WTC11 (cell line): ENCODE data around the gene MANSC1. TPM values are rescaled to one million over a fixed set of nuclear protein-coding genes. Genes with fewer than 3 reads are reported as not detected.
A peak's percentile ranks its signal among the peaks of the same experiment; 100 is the strongest.

Source experiments
- ATAC-seq: fragments of 200-7000 bp; cut with Tn5 transposase; 2 replicates; pipeline ENCODE4 v1.10.0; 2021; ENCODE audit warnings: mild to moderate bottlenecking, moderate library complexity
- CTCF ChIA-PET: fragments of 300-600 bp; sonication (Branson Sonifier 250); formaldehyde crosslinking; loops from one replicate; lab custom pipeline; 2021; ENCODE audit warnings: antibody characterized with exemption; lab: Charles Lee
- POLR2A ChIA-PET: fragments of 350-600 bp; sonication (Branson Sonifier 250); formaldehyde crosslinking; loops from one replicate; lab custom pipeline; 2021; ENCODE audit warnings: antibody characterized with exemption; lab: Charles Lee
- DNase-seq: peaks from one replicate; pipeline ENCODE4 v3.0.0; 2021; ENCODE audit warnings: low spot score
- H3K27ac Mint-ChIP-seq: 2 replicates; pipeline ENCODE4 v1.8.0; 2021; ENCODE audit warnings: mixed read lengths
- H3K27me3 Mint-ChIP-seq: 2 replicates; pipeline ENCODE4 v1.8.0; 2021; ENCODE audit warnings: low read depth, mild to moderate bottlenecking, moderate library complexity, mixed read lengths
- H3K36me3 Mint-ChIP-seq: 2 replicates; pipeline ENCODE4 v1.8.0; 2021; ENCODE audit warnings: mixed read lengths
- H3K4me1 Mint-ChIP-seq: 2 replicates; pipeline ENCODE4 v1.8.0; 2022; ENCODE audit warnings: mixed read lengths
- H3K4me3 Mint-ChIP-seq: 2 replicates; pipeline ENCODE4 v1.8.0; 2021; ENCODE audit warnings: mild to moderate bottlenecking, moderate library complexity, mixed read lengths
- H3K9me3 Mint-ChIP-seq: 2 replicates; pipeline ENCODE4 v1.8.0; 2021; ENCODE audit warnings: mixed read lengths
- ELF4 ChIP-seq: sonication (generic); formaldehyde crosslinking; IDR thresholded peaks from 2 replicates; pipeline ENCODE4 v1.8.1; 2022; ENCODE audit warnings: low read depth, mild to moderate bottlenecking, moderate library complexity, missing genetic modification reagents
- ETV6 ChIP-seq: sonication (generic); formaldehyde crosslinking; IDR thresholded peaks from 2 replicates; pipeline ENCODE4 v1.8.1; 2022; ENCODE audit warnings: mild to moderate bottlenecking, missing genetic modification reagents
- FOXP1 ChIP-seq: sonication (generic); formaldehyde crosslinking; IDR thresholded peaks from 2 replicates; pipeline ENCODE4 v1.8.0; 2022; ENCODE audit warnings: missing genetic modification reagents, mild to moderate bottlenecking, moderate library complexity, borderline replicate concordance
- GRHL2 ChIP-seq: fragments of 250-450 bp; sonication (Bioruptor Pico); IDR thresholded peaks from 2 replicates; pipeline ENCODE4 v1.8.0; 2022; ENCODE audit warnings: mild to moderate bottlenecking, moderate library complexity; ENCODE audit not compliant: insufficient replicate concordance, severe bottlenecking
- MYBL2 ChIP-seq: sonication (generic); formaldehyde crosslinking; IDR thresholded peaks from 2 replicates; pipeline ENCODE4 v1.8.1; 2023; ENCODE audit warnings: mild to moderate bottlenecking, moderate library complexity, missing genetic modification reagents
- NFATC4 ChIP-seq: fragments of 250-450 bp; sonication (Bioruptor Pico); IDR thresholded peaks from 2 replicates; pipeline ENCODE4 v1.9.0; 2021; ENCODE audit warnings: mild to moderate bottlenecking
- NR1H2 ChIP-seq: sonication (generic); formaldehyde crosslinking; IDR thresholded peaks from 2 replicates; pipeline ENCODE4 v1.9.0; 2021; ENCODE audit warnings: mild to moderate bottlenecking, moderate library complexity, missing genetic modification reagents
- NR2C2 ChIP-seq: sonication (generic); formaldehyde crosslinking; IDR thresholded peaks from 2 replicates; pipeline ENCODE4 v1.8.0; 2022; ENCODE audit warnings: mild to moderate bottlenecking, missing genetic modification reagents
- OVOL2 ChIP-seq: fragments of 250-450 bp; sonication (Bioruptor Pico); IDR thresholded peaks from 2 replicates; pipeline ENCODE4 v1.9.0; 2021; ENCODE audit warnings: mild to moderate bottlenecking, borderline replicate concordance
- PRRX2 ChIP-seq: fragments of 250-450 bp; sonication (Bioruptor Pico); IDR thresholded peaks from 2 replicates; pipeline ENCODE4 v1.8.0; 2021; ENCODE audit warnings: mild to moderate bottlenecking
- ZNF138 ChIP-seq: sonication (generic); formaldehyde crosslinking; conservative IDR thresholded peaks from 2 replicates; pipeline ENCODE4 v1.8.1; 2022; ENCODE audit warnings: mild to moderate bottlenecking, moderate library complexity, missing genetic modification reagents
- ZNF219 ChIP-seq: sonication (generic); formaldehyde crosslinking; IDR thresholded peaks from 2 replicates; pipeline ENCODE4 v1.8.0; 2023; ENCODE audit warnings: missing genetic modification reagents, mild to moderate bottlenecking, borderline replicate concordance
- ZNF263 ChIP-seq: sonication (generic); formaldehyde crosslinking; IDR thresholded peaks from 2 replicates; pipeline ENCODE4 v1.8.1; 2022; ENCODE audit warnings: low read depth, mild to moderate bottlenecking, moderate library complexity, missing genetic modification reagents
- total RNA-seq: library from RNA; stranded (reverse); gene quantifications from 3 replicates; pipeline ENCODE4 v1.2.3, GENCODE V29; 2021
- TF ChIP-seq, protein P1 (sequence below): sonication (generic); formaldehyde crosslinking; IDR thresholded peaks from 2 replicates; pipeline ENCODE4 v1.8.1; 2023; ENCODE audit warnings: mild to moderate bottlenecking, missing genetic modification reagents, moderate library complexity
- TF ChIP-seq, protein P2 (sequence below): sonication (generic); formaldehyde crosslinking; IDR thresholded peaks from 2 replicates; pipeline ENCODE4 v1.8.0; 2022; ENCODE audit warnings: mild to moderate bottlenecking, missing genetic modification reagents
- TF ChIP-seq, protein P3 (sequence below): fragments of 250-450 bp; sonication (Bioruptor Pico); IDR thresholded peaks from 2 replicates; pipeline ENCODE4 v1.9.0; 2021; ENCODE audit warnings: mild to moderate bottlenecking, borderline replicate concordance
- TF ChIP-seq, protein P4 (sequence below): fragments of 250-450 bp; sonication (Bioruptor Pico); IDR thresholded peaks from 2 replicates; pipeline ENCODE4 v1.9.0; 2021; ENCODE audit warnings: moderate library complexity, mild to moderate bottlenecking, inconsistent platforms, borderline replicate concordance
- TF ChIP-seq, protein P5 (sequence below): fragments of 250-450 bp; sonication (Bioruptor Pico); conservative IDR thresholded peaks from 2 replicates; pipeline ENCODE4 v1.9.0; 2021; ENCODE audit warnings: mild to moderate bottlenecking

Gene MANSC1
- total RNA-seq, 1 experiment from 2014 or later, result 6.8 TPM

DNA sequence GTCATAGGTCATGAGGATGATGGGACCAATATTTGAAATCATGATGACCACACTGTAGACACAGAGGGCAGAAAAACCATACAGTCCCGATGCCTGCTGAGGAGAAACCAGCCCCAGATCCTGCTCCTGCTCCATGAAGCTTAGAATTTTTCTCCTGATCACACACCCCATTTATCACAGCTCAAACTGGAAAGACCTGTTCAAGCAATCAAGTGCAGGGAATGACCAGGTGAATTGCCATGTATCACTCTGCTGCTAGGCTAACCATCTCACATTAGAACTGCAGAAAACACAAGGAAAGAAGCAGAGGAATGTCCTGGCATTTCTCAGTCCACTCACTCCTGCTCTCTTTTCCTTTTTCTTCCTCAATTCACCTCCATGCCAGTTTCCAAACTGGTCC is 18.1 kb downstream of the MANSC1 start:
- ChIA-PET POLR2A (interaction anchor here (0.9 kb wide), 1 partner anchor 12 kb away, joined by 3 read pairs; no protein-coding TSS in a partner anchor), CTCF (interaction anchor here (0.8 to 1.3 kb wide), 2 partner anchors 12 to 299 kb away, joined by 3 to 5 read pairs; no protein-coding TSS in a partner anchor)
- no peak for TF ChIP-seq ETV6
- TF ChIP-seq, protein P1, sequence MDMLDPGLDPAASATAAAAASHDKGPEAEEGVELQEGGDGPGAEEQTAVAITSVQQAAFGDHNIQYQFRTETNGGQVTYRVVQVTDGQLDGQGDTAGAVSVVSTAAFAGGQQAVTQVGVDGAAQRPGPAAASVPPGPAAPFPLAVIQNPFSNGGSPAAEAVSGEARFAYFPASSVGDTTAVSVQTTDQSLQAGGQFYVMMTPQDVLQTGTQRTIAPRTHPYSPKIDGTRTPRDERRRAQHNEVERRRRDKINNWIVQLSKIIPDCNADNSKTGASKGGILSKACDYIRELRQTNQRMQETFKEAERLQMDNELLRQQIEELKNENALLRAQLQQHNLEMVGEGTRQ (CRISPR knock-in tag), result no peak
- no peak for TF ChIP-seq OVOL2 (CRISPR knock-in tag)
- TF ChIP-seq, protein P2, sequence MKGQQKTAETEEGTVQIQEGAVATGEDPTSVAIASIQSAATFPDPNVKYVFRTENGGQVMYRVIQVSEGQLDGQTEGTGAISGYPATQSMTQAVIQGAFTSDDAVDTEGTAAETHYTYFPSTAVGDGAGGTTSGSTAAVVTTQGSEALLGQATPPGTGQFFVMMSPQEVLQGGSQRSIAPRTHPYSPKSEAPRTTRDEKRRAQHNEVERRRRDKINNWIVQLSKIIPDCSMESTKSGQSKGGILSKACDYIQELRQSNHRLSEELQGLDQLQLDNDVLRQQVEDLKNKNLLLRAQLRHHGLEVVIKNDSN, result no peak
- TF ChIP-seq GRHL2, result no peak
- TF ChIP-seq, protein P3, sequence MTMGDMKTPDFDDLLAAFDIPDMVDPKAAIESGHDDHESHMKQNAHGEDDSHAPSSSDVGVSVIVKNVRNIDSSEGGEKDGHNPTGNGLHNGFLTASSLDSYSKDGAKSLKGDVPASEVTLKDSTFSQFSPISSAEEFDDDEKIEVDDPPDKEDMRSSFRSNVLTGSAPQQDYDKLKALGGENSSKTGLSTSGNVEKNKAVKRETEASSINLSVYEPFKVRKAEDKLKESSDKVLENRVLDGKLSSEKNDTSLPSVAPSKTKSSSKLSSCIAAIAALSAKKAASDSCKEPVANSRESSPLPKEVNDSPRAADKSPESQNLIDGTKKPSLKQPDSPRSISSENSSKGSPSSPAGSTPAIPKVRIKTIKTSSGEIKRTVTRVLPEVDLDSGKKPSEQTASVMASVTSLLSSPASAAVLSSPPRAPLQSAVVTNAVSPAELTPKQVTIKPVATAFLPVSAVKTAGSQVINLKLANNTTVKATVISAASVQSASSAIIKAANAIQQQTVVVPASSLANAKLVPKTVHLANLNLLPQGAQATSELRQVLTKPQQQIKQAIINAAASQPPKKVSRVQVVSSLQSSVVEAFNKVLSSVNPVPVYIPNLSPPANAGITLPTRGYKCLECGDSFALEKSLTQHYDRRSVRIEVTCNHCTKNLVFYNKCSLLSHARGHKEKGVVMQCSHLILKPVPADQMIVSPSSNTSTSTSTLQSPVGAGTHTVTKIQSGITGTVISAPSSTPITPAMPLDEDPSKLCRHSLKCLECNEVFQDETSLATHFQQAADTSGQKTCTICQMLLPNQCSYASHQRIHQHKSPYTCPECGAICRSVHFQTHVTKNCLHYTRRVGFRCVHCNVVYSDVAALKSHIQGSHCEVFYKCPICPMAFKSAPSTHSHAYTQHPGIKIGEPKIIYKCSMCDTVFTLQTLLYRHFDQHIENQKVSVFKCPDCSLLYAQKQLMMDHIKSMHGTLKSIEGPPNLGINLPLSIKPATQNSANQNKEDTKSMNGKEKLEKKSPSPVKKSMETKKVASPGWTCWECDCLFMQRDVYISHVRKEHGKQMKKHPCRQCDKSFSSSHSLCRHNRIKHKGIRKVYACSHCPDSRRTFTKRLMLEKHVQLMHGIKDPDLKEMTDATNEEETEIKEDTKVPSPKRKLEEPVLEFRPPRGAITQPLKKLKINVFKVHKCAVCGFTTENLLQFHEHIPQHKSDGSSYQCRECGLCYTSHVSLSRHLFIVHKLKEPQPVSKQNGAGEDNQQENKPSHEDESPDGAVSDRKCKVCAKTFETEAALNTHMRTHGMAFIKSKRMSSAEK (CRISPR knock-in tag), result no peak
- TF ChIP-seq, protein P4, sequence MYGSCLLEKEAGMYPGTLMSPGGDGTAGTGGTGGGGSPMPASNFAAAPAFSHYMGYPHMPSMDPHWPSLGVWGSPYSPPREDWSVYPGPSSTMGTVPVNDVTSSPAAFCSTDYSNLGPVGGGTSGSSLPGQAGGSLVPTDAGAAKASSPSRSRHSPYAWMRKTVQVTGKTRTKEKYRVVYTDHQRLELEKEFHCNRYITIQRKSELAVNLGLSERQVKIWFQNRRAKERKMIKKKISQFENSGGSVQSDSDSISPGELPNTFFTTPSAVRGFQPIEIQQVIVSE (CRISPR knock-in tag), result no peak
- no peak for TF ChIP-seq ELF4 (CRISPR knock-in tag)
- no peak for TF ChIP-seq PRRX2 (CRISPR knock-in tag)
- no peak for TF ChIP-seq ZNF219 (CRISPR knock-in tag)
- no peak for TF ChIP-seq MYBL2 (CRISPR knock-in tag)
- TF ChIP-seq ZNF138 (CRISPR knock-in tag), result no peak
- TF ChIP-seq FOXP1 (CRISPR knock-in tag), result no peak
- no peak for TF ChIP-seq ZNF263 (CRISPR knock-in tag)
- TF ChIP-seq NFATC4, result no peak
- TF ChIP-seq, protein P5, sequence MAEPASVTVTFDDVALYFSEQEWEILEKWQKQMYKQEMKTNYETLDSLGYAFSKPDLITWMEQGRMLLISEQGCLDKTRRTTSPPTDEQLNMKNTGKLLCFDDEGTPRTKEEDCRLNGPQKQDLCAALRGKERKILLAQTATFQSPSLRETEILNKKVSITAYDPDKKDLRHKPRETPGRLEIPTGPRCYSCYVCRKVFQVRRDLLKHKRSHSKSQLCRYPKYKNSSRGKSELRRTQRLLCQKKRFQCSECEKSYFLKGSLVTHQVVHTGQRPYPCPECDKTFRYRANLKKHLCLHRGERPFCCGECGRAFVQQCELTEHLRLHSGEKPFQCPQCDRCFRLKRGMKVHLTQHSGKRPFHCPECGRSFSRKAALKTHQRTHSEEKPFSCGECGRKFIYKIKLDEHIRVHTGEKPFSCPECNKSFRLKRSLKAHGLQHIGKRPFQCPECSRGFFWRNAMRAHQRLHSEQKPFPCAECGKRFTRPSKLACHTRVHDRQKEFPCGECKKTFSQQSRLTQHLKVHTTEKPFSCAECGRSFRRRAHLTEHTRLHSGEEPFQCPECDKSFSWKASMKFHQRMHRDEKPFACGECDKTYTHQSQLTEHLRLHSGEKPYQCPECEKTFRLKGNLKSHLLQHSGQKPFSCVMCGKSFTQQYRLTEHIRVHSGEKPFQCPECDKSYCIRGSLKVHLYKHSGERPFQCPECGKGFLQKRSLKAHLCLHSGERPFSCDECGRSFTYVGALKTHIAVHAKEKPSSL (CRISPR knock-in tag), result no peak
- TF ChIP-seq NR2C2 (CRISPR knock-in tag), result no peak
- no peak for TF ChIP-seq NR1H2 (CRISPR knock-in tag)
- H3K27ac Mint-ChIP-seq, result peak overlapping the region; percentile 60
- ATAC-seq (no peak), DNase-seq (no peak)
- no peaks in the 10 kb centered on the region; the same call in 1 of the 2 replicates for H3K27me3 Mint-ChIP-seq
- no peak overlapping the region for H3K4me3 Mint-ChIP-seq
- peaks cover 31% of the 10 kb centered on the region for H3K4me1 Mint-ChIP-seq
- no peaks in the 10 kb centered on the region for H3K36me3 Mint-ChIP-seq
- no peaks in the 10 kb centered on the region for H3K9me3 Mint-ChIP-seq
